ENCODE measurements around the gene MPRIP. TPM values are rescaled to one million over a fixed set of nuclear protein-coding genes. Genes with fewer than 3 reads are reported as not detected.
"Not testable (repeated sequence)": the region's sequence is repeated elsewhere in the genome, so short reads cannot be mapped to it uniquely, and the experiment has no call there.

Gene MPRIP
- total RNA-seq, 1 experiment from 2014 or later: 443 TPM

- Histone ChIP-seq H3K9me2 (ENCODE audit: insufficient read depth) (no peaks in the 10 kb centered on the region), H3K4me2 (no peak overlapping the region), H3K9me3 (ENCODE audit: insufficient read depth, low read depth) (no peaks in the 10 kb centered on the region), H3K79me2 (ENCODE audit: low read depth) (no peaks in the 10 kb centered on the region), H3K27me3 (ENCODE audit: insufficient read depth, low read depth) (no peaks in the 10 kb centered on the region), H4K20me1 (ENCODE audit: insufficient read depth) (peaks cover 4% of the 10 kb centered on the region), H3K27ac (no peak overlapping the region), H3K4me3 (no peak overlapping the region), H3K4me1 (replicated peaks; ENCODE audit: insufficient read depth) (no peaks in the 10 kb centered on the region), H3F3A (ENCODE audit: insufficient read depth, low read depth) (peaks cover 94% of the 10 kb centered on the region), H3K36me3 (ENCODE audit: low read depth) (peaks cover 17% of the 10 kb centered on the region), H2AFZ (no peak overlapping the region)
- ChIA-PET POLR2A (ENCODE audit: unreplicated experiment) (interaction anchor here (0.6 kb wide), 1 partner anchor 7 kb away, joined by 5 read pairs; no protein-coding TSS in a partner anchor), CTCF (interaction anchor here (0.7 kb wide), 1 partner anchor 97 kb away, joined by 8 read pairs; no protein-coding TSS in a partner anchor)
- TF ChIP-seq CTCF (conservative IDR thresholded peaks at IDR 0.05) (no peak), EZH2 (IDR thresholded peaks at IDR 0.05; ENCODE audit: low read depth) (no peak)
- DNase-seq: no peak
- intact Hi-C loops (cut with micrococcal nuclease; ENCODE audit: unreplicated experiment): no loop called here
- BruUV-seq (replicated peaks): no TSS peak
Observed at GRCh38 chr17:17191961-17192381, 149.7 kb downstream of the MPRIP start.

GRCh38 chr17:17195466-17195865 lies 153.2 kb downstream of the MPRIP start:
- H3K27ac ChIP-seq; H3K4me3 ChIP-seq; DNase-seq; H2AFZ ChIP-seq; CTCF ChIA-PET; intact Hi-C loops (cut with micrococcal nuclease; ENCODE audit: unreplicated experiment); BruUV-seq (replicated peaks); POLR2A ChIA-PET (ENCODE audit: unreplicated experiment); H3K4me2 ChIP-seq; H3K79me2 ChIP-seq (ENCODE audit: low read depth); H3K4me1 ChIP-seq (replicated peaks; ENCODE audit: insufficient read depth); H4K20me1 ChIP-seq (ENCODE audit: insufficient read depth); H3K9me2 ChIP-seq (ENCODE audit: insufficient read depth); H3K36me3 ChIP-seq (ENCODE audit: low read depth); H3K27me3 ChIP-seq (ENCODE audit: insufficient read depth, low read depth); H3K9me3 ChIP-seq (ENCODE audit: insufficient read depth, low read depth): not testable (repeated sequence)
- H3F3A ChIP-seq (ENCODE audit: insufficient read depth, low read depth): peaks cover 75% of the 10 kb centered on the region

GRCh38 chr17:17196776-17197175 lies 154.5 kb downstream of the MPRIP start:
- peaks cover 67% of the 10 kb centered on the region for H3F3A ChIP-seq (ENCODE audit: insufficient read depth, low read depth)
- no peaks in the 10 kb centered on the region for H3K27me3 ChIP-seq (ENCODE audit: insufficient read depth, low read depth)
- no peak overlapping the region for H3K4me2 ChIP-seq
- no peaks in the 10 kb centered on the region for H3K79me2 ChIP-seq (ENCODE audit: low read depth)
- H3K4me1 ChIP-seq (replicated peaks; ENCODE audit: insufficient read depth): no peaks in the 10 kb centered on the region
- no peak for DNase-seq
- intact Hi-C loops (cut with micrococcal nuclease; ENCODE audit: unreplicated experiment): no loop called here
- no TSS peak for BruUV-seq (replicated peaks)
- TF ChIP-seq EZH2 (IDR thresholded peaks at IDR 0.05; ENCODE audit: low read depth) (no peak), CTCF (conservative IDR thresholded peaks at IDR 0.05) (no peak)
- H4K20me1 ChIP-seq (ENCODE audit: insufficient read depth): peaks cover 5% of the 10 kb centered on the region
- H3K9me2 ChIP-seq (ENCODE audit: insufficient read depth): no peaks in the 10 kb centered on the region
- H3K4me3 ChIP-seq: no peak overlapping the region
- no peak overlapping the region for H3K27ac ChIP-seq
- ChIA-PET CTCF (no interaction called here), POLR2A (ENCODE audit: unreplicated experiment) (no interaction called here)
- no peaks in the 10 kb centered on the region for H3K9me3 ChIP-seq (ENCODE audit: insufficient read depth, low read depth)
- H2AFZ ChIP-seq: no peak overlapping the region
- H3K36me3 ChIP-seq (ENCODE audit: low read depth): no peaks in the 10 kb centered on the region

- BruUV-seq (replicated peaks): no TSS peak
- DNase-seq: no peak
- intact Hi-C loops (cut with micrococcal nuclease; ENCODE audit: unreplicated experiment): no loop called here
- Histone ChIP-seq H3K27ac (no peak overlapping the region), H3K9me2 (ENCODE audit: insufficient read depth) (no peaks in the 10 kb centered on the region), H3F3A (ENCODE audit: insufficient read depth, low read depth) (peaks cover 53% of the 10 kb centered on the region), H3K4me3 (no peak overlapping the region), H3K36me3 (ENCODE audit: low read depth) (peaks cover 5% of the 10 kb centered on the region; the same call in 1 of the 2 replicates), H4K20me1 (ENCODE audit: insufficient read depth) (peaks cover 5% of the 10 kb centered on the region), H2AFZ (no peak overlapping the region), H3K4me2 (no peak overlapping the region), H3K79me2 (ENCODE audit: low read depth) (peaks cover 10% of the 10 kb centered on the region), H3K27me3 (ENCODE audit: insufficient read depth, low read depth) (no peaks in the 10 kb centered on the region), H3K4me1 (replicated peaks; ENCODE audit: insufficient read depth) (no peaks in the 10 kb centered on the region), H3K9me3 (ENCODE audit: insufficient read depth, low read depth) (no peaks in the 10 kb centered on the region)
- CTCF ChIA-PET: interaction anchor here (0.6 kb wide), 1 partner anchor 639 kb away, joined by 6 read pairs; no protein-coding TSS in a partner anchor
- TF ChIP-seq CTCF (conservative IDR thresholded peaks at IDR 0.05) (no peak), EZH2 (IDR thresholded peaks at IDR 0.05; ENCODE audit: low read depth) (no peak)
- POLR2A ChIA-PET (ENCODE audit: unreplicated experiment): interaction anchor here (0.7 kb wide), 1 partner anchor 170 kb away, joined by 3 read pairs; no protein-coding TSS in a partner anchor
Observed at GRCh38 chr17:17198281-17198680, 156.0 kb downstream of the MPRIP start.

Measured in PC-9 (cell line).